Stimulated activated CD4-positive, alpha-beta T cell treated with anti-CD3 and anti-CD28 coated beads, Interleukin-1b, Interleukin-23, amount 100 ng/mL, for 4 hours (primary cell): ENCODE results near the gene RASGRP3.

Experiments used
- DNase-seq, 2 donors: peaks; one replicate each; pipeline ENCODE4 v3.0.0-alpha.2; 2020; ENCODE audit warnings: low read depth in 2 of 2

RASGRP3 gene

DNA sequence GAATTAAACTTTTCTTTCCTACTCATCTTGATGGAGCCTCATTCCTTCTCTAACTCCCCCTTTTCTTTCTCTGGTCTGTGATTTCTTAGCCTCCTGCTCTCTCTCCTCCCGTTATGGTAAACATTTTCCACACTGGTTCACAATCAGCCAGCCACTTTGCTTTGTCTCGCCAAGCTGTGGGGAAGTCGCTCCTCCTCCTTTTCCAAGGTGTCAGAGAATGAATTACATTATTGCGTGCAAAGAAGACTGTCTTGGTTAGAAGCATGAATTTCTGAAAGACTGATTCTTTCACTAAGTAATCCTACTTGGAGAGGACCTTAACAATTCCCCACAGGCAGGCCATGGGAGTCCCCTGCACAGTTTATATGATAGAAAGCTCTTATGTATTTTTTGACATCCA, 46.1 kb downstream of the RASGRP3 start:
- no peak for DNase-seq

DNA sequence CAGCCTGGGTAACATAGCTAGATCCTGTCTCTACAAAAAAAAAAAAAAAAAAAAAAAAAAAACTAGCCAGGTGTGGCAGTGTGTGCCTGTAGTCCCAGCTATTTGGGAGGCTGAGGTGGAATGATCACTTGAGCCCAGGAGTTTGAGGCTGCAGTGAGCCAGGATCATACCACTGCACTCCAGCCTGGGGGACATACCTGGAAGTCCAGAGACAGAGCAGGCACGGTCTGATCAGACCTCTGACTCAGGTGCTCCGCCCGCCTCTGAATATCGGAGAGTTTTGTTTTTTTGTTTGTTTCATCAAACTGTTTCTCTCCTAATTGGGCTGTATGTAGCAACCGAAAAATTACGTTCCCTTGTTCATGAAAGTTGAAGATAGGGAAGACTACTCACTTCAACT, 49.2 kb downstream of the RASGRP3 start:
- no peak for DNase-seq

DNA sequence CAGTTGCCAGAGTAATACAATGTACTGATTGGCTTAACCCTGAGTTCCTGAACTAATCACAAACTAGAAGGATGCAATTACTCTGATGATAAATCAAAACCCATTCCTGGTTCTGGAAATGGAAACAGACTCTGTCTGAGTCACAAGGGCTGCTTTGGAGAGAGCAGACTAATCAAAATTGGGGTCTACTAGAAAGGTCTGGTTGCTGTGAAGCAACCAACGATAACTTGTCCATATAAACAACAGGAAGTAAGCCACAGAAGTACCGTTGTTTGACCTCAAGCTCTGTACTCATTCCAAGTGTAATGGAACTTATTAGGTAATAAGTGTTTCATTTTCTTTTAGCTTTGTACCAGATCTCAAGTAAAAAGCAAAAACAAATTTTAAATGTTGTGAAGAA, 49.7 kb downstream of the RASGRP3 start:
- no peak for DNase-seq

DNA sequence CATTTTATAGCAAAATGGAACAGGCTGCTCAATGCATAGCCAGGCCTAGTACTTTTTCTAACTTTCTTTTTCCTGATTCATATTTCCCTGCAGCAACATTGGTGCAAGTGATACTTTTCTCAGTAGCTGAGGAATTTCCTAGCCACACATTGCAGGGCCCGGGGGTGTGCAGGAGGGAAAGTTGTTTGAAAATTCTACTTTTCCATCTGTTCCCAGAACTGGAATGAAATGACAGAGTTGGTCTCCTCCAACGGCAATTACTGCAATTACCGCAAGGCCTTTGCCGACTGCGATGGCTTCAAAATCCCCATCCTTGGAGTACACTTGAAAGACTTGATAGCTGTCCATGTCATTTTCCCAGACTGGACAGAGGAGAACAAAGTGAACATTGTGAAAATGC, 50.5 kb downstream of the RASGRP3 start:
- DNase-seq = no peak

DNA sequence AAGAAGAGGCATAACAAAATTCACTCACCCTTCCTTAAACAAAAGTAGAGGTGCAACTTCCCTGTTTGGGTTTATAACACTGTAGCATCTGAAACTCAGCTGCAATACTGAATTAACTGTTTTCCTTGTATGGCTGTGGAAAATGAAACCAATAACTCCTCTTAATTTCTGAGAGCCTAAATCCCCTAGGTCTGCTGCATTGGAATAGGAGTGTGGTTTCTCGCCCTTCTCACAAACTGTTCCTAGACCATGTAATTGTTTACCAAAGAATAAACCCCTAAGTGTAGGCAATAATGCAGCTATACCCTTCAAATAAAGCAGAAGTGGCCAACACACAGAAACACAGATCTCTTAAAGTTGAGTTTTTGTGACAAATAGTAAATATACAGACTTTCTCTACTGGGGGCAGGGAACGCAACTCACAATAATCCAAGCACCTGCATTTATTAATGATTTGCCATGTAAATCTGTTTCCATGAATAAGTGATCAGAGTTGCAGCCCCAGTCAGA, 52.0 kb downstream of the RASGRP3 start:
- no peak for DNase-seq

DNA sequence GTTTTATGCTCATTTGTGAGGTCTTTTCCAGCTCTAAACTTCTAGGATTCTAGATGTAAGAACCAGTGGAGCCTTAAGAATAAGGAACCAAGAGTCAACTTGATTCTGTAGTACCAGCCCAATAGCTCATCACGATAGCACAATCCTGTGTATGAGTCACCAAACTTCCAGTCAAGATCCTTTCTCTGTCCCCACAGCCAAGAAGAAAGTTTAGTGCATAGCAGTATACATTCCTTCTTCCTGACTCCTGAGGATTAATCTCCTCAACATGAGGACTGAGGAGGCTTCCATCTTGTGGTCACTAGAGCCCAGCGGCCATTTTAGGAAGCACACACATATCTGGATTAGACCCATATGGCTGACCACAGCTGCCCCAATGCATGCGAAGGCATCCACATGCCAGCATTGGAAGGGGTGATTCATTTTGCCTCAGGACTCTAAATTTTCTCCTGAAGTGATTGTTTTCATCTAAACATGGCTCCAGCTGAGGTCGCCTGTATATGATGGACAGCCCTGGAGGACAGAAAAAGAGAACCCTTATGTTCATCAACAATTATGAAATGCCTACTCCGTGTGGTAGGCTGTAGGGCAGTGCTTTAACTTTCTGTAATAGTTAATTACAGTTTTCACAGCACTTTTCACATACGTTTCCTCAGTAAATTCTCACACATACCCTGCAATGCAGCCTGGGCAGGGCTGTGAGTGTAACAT, 53.5 kb downstream of the RASGRP3 start:
- no peak for DNase-seq

DNA sequence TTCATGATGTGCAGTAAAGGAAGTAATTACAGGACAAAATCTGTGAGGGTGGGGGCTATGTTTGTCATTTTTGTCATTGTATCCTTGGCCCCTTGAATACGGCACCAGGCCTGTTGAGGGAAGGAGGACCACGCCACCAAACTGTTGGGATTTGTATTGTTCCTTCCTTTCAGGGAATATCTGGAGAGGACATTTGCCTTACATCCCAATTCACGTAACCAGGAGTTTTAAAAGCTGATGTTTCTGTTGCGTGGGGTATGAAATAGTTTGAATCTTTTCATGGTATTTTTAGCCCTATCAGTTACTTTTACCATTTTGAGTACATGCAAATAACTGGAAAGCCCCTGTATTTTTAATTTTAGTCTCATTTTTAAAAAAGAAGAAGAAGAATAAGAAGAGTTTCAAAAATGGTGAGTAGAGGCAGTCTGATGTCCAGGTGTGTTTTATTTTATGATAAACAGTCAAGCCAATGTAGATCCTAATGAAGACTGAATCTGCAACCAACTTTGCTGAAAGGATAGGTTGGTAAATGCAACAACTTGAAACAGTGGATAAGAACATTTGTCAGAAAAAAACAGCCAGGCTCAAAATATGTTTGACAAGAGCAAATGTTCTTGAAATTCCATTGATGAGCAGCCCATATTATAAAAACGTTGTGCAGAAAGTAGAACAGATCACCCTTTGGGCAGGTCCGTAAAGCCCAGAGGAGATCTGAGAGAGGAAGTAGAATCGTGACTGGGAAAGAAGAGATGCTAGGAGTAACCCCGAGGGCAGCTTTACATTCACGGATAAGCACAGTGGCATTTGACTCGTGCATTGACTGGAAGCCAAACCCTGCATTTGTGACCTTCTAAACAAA, 54.5 kb downstream of the RASGRP3 start:
- DNase-seq = no peak

DNA sequence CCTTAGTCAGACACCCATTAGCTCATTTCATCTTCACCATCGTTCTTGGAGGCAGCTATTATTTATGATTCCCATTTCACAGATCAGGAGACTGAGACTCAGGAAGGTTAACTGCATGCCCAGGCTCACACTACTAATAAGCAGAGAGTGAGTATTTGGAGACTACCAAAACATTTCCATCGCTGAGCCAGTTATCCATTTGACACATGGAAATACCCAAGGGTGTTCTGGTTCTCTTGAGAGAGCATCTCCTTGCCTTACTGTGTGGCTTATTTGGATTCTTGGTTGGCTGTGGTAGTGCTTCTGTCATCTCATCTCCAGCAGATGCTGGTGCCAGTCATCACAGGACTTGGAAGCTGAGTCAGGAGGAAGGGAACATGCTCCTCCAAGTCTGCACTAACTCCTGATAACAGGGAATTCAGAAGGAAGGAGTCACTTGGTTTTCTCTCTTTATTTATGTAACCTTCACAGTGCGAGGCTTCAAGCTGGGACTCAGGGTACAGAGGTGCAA, 55.2 kb downstream of the RASGRP3 start:
- no peak for DNase-seq

DNA sequence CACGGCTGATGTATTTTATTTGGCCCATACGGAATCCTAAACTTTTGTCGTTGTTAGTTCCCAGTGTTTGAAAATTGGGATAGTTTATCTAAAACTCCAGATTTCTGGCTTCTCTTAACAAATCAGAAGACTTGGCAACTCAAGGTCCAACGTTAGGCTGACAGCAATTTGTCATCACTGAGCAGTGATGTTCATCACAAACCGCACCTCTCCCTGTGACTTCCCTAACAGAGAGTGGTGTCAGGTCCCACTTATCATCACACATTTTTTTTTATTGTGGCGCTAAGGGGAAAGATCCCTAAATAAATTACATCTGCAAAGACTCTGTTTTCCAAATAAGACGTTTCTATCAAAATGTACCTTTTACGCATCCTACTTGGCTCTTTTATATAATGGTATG, 55.7 kb downstream of the RASGRP3 start:
- DNase-seq = no peak

DNA sequence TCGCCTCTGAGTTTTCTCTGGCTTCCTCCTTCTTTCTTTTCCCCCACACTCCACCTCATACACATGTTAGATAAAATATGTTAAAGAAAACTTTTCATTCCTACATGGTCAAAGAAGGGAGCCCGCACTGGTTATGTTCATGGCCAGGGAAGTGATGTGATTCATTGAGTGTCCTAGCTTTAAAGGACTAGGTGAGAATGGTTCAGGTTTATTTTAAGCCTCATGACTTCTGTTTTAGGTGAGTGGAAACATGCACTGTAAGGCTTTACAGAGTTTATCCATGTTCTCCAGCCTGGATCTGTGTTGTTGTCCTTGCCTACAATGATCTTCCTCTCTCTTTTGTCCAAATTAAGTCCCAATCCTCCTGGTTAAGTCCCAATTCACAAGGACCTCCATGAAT, 56.5 kb downstream of the RASGRP3 start:
- DNase-seq = no peak

DNA sequence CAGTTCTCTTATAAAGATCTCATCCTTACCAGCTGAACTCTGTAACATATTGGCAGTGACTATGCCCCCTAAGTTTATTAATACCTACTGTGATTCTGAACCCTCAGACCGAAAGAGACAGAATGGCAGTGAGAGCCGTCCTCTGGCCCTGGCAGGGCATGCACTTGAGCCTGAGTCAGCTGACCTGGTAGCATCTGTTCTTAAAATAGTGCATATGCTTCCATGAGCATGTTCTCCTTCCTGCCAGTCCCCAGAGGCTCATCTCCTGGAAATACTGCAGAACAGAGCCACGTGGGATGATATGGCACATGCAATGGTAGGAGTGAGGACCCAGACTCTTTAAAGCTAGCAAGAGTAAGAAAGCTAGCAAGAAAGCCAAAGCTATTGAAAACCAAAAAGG, 59.0 kb downstream of the RASGRP3 start:
- DNase-seq = no peak

DNA sequence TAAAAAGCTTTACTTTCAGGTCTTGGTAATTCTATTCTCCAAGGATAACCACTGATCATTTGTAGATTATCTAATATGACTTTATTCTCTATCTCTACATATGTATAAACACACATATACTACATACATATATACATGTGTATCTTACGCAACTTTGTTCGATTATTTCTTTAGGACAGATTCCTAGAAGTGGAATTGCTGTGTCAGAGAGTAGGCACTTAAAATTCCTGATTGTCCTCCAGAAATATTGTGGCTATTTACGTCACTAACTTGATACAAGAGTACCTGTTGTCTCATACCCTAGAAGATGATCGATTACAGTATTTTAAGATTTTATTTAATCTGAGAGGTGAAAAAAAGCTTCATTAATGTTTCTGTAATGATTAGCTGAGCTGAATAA, 64.8 kb downstream of the RASGRP3 start:
- no peak for DNase-seq

DNA sequence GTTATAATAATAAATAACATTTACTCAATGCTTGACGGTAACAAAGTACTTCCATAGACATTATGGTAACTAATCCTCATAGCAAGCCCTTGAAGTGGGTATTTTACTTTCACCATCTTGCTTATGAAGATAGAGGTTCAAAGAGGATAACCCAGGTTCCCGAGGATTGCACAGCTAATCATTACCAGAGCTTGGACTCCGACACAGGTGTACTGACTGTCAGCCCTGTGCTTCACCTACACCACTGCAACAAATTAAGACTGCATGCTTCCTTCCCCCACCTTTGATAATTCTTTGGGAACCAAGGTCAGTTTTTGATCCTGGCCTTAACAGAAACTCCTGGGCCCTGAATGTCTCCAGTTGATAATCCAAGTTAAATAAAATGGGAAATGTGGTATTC, 73.8 kb downstream of the RASGRP3 start:
- DNase-seq = no peak

DNA sequence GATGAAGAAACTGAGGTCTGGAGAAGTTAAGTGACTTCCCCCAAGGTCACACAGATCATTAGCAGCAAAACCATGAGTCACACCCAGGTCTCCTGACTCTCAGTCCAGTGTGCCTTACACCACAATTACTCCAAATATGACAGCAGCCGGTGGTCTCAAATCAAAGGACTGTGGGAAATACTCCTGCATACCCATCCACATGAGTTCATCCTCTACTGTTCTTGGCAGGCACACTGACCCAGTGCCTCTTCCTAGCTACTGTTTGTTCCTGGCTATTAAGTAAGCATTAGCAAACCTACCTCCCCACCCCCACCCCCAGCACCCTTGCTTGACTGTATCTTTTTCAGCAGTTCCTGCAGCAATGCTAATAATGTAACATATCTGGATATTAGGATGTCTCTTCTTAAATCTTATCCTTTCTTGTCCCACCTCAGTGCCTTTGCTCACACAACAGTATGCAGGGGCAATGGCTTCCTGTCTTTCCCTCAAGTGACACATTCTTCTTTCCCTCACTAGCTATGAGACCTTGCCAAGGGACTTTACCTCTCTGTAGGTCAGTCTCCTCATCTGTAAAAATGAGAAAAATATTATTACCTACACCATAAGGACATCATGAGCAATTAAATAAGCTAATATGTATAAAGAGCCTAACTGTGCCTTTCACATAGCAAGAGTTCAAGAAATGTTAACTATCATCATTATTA, 76.5 kb downstream of the RASGRP3 start:
- no peak for DNase-seq

DNA sequence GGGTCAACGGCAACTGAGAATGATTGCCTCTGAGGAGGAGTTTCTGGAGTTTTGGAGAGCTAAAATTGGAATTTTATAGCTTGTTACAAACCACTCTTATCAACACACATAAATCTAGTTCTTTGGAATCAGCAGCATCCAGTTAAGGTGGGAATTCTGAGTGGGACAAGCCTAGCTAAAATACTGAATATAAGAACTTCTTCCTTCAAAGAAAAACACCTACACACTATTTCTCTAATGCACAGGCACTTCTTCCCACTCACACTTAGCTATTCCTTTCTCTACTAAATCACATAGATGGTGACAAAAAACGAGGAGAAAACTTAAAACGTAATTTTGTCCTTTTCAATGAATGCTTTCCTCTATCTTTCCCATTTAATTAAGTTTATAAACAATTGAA, 79.2 kb downstream of the RASGRP3 start:
- DNase-seq = no peak

DNA sequence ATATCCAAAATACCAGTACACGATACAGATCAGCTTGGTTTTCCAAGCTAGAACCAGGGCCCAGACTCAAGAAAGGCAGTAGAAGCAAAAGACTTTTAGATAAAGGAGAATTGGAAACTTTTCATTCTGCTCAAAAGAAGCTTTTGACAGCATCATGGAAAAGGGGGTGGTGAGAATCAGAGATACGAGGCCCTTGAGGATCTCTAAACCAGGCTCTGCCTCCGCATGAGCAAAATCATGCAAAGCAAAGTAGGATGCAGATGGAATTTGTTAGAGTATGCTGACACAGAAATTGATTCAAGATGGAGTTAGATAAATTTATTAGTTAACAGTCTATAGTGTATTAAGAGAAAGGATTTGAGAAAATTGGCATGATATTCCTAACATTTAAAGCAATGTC, 82.9 kb downstream of the RASGRP3 start:
- DNase-seq = no peak

DNA sequence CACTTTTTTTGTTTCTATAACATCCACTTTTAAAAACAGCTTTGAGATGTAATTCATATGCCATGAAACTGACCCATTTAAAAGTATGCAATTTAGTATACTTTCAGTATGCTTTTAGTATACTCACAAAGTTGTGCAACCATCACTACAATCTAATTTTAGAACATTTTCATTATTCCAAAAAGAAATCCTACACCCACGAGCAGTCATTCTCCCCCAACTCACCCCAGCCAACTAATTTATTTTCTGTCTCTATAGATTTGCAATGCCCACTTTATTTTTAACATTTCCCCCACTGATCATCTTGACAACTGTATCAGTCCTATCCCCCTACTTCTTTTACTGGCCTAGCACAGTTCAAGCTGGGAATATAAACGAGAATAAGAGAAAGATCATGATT, 83.6 kb downstream of the RASGRP3 start:
- DNase-seq = no peak

DNA sequence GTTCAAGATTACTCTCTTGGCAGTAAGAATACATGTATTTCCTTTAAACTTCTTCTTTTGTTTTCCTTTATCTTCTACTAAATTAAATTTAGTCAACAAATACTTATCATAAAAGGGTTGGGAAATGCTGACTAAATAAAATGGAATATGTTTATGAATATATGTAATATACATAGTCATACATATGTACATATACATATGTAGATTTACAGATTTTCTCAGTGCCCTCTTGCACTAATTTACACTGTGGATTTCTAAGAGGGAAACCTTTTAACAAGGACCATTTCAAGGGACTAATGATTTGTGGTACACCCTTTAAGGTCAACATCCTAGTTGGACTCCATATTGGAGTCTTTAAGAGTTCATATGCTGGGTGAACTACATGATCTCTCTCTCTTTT, 85.4 kb downstream of the RASGRP3 start:
- DNase-seq = no peak

DNA sequence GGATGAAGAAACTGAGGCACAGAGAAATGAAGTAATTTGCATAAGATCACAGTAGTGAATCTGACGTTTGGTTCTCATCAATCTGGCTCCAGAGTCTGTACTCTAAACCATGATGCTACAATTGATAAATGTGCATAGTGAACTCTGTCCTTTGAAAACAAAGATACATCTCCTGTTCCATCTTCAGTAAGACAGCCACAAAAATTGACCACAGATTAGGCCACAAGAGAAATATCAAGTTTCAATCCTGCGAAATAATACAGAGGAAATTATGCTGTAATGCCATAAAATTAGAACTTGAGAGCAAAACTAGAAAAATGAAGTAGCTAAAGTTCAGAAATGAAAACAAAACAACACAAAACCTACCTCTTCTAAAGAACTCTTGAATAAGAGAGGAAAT, 94.2 kb downstream of the RASGRP3 start:
- DNase-seq = no peak

DNA sequence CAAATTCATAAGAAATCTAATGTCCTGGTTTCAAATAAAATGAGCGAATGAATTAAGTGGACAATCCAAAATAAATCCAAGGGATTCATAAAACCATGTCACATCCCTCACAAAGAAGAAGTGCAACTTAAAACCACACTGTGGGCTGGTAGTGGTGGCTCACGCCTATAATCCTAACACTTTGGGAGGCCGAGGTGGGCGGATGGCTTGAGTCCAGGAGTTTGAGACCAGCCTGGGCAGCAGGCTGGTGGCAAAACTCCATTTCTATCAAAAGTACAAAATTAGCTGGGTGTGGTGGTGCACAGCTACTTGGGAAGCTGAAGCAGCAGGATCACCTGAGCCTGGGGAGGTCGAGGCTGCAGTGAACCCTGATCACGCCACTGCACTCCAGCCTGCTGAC, 97.2 kb downstream of the RASGRP3 start:
- no peak for DNase-seq

DNA sequence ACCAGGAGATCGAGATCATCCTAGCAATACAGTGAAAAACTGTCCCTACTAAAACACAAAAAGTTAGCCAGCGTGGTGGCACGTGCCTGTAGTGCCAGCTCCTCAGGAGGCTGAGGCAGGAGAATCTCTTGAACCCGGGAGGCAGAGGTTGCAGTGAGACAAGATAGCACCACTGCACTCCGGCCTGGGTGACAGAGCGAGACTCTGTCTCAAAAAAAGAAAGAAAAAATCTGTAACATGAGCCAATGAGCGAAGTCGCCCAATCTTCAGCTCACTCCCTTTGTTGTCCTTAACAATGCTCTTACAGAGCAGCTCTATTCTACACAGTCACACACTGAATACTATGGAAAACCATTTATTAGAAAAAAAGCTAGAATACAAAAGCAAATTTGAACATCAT, 100.6 kb downstream of the RASGRP3 start:
- DNase-seq = no peak

DNA sequence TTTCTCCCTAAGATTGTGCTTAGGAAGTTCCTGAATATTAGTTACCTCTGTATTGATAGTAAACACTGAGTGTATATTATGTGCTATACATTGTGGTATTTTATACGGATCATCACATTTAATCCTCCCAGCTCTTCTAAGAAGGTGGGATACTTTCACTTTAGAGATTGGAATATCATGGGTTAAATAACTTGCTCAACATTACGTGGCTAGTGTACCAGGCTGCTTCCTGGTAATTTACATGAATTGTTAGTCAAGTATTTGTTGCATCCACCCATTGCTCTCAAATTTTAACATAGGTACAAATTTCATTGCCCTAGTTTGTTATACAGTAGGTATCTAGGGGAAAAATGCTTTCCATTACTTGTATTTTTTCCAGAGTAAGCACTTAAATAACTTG, 101.2 kb downstream of the RASGRP3 start:
- no peak for DNase-seq
